ENCODE results near the gene REV1.

Gene REV1

DNA sequence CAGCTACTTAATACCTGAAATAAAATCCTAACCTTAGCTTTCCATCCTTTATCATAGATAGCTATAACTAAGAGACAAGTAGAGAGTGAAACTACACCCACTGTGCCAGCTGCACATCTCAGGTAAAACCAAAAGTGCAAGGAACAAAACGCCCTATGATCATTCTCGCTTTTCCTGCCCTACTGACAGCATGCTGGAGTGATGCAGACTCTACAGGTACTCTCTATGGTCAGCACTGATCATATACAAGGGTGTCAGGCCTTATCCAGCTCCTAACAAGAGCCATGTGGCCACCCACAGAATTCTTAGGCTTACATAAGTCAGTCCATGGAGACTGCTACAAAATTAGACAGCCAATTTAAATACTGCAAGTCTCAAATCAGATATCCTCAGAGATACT, 45.6 kb downstream of the REV1 start:
- DNase-seq: no peak

DNA sequence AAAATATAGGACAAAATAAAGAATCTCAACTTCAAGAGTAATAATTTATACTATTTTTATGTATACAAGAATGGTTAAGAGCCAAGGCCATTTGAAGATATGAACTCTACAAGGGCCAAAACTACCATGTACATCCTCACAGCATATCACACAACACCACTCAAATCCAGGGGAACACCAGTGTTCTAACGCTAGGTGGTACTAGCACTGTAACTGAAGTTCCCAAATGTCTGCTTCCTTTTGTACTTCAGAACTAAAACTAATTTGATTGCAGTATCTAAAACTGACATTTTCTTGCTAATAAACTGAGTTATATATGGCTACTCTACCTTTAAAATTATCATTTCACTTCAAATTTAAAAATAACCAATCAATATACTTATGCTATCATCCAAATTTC, 47.0 kb downstream of the REV1 start:
- no peak for DNase-seq

DNA sequence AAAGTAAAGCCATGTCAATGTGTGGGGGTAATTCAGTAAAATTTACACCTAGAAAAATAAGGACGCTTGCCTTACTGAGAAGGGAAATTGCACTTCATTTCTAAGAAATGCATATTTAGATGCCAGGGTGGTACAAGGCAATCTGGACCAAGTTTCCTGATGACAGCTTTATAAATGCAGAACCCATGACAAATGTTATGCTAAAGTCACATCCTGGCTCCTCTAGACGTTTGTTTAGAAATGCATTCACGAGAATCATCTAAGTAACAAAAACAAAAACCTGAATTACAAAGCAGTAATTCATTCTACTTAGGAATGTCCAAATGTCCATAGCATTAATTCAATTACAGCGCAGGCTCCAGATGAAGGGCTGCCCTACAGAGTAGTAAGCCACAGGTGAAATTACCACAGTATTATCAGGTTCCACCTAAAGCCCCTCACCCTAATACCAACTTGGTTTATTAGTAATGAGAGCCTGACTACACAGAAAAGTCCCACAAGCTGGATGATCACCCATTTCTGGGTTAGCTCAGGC, 49.8 kb downstream of the REV1 start:
- no peak for DNase-seq

DNA sequence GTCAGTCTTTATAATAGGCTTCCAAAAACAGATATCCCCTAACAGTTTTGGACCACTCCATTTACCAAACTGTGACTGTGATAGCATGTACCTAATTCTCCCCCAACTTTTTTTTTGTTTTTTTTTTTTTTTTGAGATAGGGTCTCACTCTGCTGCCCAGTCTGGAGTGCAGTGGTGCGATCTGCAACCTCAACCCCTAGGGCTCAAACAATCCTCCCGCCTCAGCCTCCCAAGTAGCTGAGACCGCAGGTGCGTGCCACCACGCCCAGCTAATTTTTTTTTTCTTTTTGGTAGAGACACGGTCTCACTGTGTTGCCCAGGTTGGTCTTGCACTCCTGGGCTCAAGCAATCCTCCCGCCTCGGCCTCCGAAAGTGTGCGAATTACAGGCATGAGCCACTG, 52.9 kb downstream of the REV1 start:
- no peak for DNase-seq

DNA sequence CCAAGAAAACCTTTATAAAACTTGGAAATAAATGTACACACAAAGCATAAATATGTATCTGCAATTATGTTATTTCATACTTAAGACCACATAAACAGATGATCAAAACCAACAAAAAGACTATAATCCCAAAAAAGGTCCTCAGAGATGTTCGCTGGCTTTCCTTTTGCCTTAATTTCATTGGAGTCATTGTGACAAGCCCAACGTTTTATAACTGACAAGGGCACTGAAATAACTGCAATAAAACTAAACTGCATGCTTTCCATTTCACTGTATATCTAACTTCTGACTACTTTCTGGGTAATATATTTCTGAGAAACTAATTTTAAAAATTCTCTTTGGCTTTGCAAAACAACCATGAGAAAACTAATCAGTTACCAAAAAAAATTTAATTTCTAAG, 56.5 kb downstream of the REV1 start:
- DNase-seq: no peak

DNA sequence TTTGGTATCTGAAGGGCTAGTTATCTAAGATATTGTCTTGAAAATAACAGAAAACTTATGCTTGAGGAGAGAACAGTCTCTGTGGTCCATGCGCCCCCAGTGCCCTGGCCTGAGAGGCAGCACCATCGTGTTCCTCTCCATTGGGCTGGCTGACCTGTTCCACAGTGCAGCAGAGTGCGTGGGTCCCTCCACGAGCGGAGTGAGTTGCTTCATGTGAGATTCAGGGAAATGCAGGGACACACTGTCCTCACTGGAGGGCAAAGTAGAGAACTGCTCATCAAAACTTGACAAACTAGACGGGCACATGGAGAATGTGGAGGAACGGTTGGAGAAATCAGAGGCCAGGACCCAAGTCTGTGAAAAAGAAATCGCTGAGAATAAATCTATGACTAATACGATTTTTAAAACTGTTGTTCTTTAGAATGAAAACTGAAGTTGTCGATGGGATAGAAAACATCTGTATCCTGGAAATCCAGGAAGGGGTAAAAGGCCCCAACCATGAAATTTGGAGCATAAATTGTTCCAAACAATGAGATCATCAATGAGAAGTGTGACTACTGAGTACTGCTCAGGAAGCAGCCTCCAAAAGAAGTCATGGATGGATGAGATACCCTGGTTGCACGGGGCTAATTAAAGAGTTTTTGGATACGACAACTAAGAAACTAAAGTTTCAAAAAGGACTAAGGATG, 58.1 kb downstream of the REV1 start:
- DNase-seq: no peak

DNA sequence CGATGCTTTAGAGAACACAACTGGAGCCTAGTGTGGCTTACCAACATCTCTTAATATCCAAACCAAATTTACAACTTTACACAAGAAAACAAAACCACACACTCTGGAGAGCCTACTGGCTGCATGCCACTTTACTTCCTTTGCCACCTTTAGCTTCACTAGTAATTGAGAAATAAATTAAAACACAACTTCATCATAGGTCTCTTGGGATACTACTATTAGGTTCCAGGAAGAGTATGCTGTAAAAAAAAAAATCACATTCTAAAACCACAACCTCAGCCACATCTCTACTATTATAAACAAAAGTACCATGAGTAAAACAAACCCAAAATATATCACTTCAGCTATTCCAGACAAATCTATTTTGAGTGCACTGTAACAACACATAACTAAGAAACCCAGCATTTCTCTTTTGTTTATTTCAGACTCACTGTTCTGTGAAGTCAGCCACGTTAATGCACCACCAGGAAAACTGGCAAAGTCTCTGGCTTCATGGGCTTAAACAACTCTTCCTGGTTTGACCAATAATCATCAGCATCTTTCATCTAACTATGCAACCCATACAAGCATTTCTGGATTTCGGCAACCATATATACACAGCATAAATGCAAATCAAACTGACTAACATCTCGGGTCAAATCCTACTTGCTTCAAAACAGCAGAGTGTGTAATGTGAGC, 59.1 kb downstream of the REV1 start:
- no peak for DNase-seq

DNA sequence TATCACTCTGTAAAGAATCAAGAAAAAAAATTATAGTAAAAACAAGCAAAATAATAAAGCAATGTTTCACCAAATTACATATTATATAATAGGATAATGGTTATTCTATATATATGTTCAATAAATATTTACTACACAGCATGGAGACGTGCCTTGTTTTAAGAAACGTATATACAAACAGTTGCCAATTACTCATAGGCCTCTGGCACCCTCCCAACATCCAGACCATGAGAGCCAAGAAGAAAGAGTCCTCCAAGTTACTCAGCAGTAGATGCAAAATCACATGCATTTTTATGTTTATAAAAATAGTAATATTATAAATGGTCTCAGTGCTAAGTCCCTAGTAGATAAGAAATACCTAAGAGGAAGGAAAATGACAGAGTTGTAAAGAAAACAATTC, 64.8 kb downstream of the REV1 start:
- DNase-seq: no peak

DNA sequence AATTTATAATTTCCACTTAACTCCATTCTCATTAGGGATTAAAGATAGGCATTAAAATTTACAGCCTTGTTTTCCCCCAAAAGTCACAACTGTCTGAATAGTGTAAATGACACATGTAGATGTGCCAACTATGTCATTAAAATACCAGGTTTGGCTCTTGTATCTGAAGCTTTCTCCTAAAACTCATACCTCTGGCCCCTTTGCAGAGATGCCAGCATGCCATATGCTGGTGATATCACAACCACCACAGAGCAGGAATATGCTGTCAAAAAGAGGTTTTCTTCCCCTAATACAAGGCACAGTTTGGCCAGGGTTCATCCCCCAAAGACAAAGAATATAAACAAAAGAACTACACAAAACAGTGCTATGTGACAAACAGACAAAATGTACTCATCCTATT, 65.4 kb downstream of the REV1 start:
- DNase-seq: no peak

DNA sequence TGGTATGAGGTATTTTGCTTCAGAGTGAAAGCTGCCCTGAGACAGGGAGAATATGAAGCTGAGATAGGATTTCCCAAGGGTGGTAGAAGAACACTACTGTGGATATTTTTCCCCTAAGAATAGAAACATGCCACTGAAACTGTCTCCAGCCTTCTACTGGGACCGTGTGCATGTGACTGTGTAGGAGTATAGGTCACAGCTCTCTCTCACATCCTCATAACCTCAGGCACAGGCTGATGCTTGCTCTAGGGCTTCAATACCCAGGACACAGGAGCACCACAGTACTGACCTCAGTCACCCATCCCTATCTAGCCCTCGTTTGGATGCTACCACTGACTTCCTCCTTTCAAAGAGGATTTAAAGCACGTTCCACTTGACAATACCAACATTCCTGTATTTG, 67.2 kb downstream of the REV1 start:
- no peak for DNase-seq

DNA sequence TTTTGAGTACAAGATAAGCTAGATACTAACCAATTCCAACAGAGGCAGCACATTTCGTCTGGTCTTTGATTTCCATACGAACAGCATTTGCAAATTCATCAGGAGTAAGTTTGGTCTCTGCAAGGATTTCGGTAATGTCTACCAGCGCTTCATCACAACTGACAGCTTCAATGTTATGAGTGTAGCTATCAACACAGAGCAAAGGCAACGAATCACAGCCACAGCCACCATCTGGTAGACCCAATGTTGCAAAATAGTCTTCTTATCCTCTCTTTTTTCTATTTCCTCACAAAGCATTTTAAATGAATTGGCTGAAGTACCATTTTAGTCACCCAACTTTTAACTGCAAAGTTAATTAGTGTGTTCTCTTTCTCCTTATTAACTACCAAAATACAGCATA, 68.3 kb downstream of the REV1 start:
- DNase-seq: no peak

DNA sequence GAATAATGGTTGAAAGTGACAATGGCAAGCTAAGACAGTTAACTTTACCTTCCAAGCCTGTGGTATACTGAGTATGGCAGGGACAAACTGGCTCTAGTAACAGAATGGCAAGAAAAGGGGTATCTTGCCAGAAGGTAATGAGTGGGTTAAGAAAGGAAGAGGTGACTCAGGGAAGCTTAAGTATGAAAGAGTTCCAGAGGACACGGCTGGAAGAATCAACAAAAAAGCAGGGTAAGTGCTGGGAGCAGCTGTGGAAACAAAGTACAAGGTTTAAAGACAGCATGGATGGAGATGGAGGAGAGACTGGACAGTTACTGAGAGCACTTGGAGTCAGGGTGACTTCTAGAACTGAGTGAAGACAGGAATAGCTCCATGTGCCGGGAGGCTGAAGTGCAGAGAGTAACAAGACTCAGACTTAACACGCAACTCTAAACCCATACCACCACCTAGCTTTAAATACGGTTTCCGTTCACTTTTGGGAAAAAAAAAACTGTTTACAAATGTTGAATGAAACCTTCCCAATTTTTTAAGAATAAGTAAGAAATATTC, 69.0 kb downstream of the REV1 start:
- no peak for DNase-seq

DNA sequence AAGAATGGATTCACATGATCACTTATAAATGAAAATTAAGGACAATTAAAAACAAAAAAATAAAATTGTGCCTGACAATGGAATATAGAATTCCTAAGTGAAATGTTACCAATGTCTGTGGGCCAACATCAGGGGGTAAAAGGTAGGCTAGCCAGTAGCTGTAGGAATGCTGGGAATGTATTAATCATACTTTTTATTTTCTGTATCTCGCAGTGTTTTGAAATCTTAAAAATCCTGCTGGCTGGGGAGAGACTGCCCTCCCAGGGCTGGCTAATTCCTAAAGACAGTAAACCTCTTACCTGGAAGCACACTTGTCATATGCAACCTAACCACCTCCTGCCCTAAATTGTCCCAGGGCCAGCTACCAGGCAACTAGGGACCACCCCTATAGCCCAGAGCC, 69.8 kb downstream of the REV1 start:
- no peak for DNase-seq

DNA sequence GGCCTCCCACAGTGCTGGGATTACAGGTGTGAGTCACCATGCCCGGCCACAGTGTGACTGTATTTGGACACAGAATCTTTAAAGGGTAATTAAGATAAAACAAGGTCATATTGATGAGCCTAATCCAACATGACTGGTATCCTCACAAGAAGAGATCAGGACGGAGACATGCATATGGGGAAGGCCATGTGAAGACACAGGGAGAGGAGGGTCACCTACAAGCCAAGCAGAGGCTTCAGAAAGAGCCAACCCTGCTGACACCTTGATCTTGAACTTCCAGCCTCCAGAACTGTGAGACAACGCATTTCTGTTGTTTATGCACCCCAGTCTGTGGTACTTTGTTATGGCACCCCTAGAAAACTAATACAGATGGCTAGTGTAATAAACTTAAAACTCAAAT, 72.4 kb downstream of the REV1 start:
- DNase-seq: no peak

DNA sequence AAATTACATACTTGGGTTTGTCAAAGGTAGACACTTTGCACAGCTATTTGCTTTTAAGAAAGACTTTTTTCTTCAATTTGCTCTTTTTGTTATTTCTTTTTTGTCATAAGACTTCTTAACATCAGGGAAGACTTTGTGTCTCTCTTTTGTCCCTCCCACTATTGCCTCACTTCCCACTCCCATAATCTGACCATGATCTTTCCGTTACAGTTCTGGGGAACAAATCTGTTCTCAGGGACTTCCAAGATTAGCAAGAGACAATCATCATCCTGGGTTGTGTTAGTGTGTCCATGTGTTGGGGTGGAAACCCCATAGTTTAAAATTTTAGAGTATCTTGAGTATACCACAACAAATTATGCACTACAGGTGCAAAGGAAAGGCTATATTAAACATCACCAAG, 75.3 kb downstream of the REV1 start:
- DNase-seq: no peak

DNA sequence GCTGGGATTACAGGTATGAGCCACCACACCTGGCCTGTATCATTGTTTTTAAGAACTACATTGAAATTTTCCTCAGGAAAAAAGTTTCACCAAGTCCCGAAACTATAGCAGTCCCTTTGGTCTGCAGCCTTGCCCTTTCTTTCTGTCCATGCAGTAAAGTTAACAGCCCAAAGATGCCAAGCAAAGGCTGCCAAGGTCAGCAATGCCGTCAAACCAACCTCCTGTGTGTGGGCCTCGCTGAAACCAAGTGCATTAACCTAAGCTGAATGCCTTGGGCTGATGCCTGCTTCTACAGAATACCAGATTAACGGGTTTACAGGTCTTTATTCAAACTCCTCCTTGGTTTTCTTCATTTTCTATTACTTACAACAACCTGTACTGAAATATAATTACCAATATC, 79.5 kb downstream of the REV1 start:
- DNase-seq: no peak

DNA sequence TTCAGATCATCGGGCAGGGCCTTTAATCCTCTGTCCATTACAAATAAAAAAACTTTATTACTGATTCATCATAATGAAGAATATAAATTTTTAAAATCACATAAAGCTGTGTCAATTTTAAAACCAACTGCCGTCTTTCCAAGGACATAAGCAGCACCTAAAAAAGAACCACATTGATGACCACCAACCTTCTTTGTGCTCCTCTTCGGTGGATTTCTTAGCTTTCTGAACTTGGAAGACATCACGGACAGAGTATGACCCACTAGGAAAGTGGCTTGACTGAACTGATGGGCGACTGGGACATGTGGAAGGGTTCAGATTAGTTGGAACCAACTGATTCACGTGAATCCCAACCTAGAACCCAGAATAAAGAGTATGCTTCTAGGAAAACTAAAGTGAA, 83.7 kb downstream of the REV1 start:
- DNase-seq: no peak

DNA sequence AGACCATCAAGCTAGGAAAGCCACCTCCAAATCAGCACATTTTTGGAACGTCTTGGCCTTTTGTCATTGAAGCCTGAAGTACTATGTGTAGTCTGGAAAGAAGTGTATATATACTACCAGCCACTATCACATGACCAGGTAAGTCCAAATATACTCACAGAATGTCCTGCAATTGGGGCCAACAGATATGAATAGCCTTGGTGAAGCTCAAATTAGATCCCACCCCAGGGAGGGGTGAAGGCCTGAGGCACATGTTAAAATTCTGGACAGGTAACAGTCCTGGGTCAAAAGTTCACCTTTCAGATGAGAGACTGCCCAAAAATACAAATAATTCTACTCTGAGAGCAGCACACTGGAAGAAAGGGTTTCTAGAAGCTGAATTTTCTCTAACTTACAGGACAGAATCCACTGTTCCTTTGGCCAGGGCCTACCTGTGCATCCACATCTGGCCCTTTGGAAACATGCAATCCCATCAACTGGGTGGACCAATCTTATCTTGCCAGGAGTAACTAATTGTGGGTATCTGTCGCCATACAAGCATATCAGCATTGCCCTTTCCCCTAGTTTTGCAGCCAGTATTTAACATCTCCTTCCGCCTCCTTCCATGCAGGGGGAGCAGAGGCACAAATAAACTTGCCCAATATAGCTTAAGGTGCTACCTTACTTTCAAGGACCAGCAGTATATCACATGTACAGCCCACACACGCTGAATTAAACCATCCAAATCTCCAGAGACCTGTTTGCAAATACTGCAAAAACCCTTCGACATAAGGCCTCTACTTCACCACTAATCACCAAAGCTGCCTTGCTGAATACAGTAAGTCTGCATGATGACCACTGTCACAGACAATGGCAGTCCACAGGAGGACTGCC, 84.8 kb downstream of the REV1 start:
- no peak for DNase-seq

DNA sequence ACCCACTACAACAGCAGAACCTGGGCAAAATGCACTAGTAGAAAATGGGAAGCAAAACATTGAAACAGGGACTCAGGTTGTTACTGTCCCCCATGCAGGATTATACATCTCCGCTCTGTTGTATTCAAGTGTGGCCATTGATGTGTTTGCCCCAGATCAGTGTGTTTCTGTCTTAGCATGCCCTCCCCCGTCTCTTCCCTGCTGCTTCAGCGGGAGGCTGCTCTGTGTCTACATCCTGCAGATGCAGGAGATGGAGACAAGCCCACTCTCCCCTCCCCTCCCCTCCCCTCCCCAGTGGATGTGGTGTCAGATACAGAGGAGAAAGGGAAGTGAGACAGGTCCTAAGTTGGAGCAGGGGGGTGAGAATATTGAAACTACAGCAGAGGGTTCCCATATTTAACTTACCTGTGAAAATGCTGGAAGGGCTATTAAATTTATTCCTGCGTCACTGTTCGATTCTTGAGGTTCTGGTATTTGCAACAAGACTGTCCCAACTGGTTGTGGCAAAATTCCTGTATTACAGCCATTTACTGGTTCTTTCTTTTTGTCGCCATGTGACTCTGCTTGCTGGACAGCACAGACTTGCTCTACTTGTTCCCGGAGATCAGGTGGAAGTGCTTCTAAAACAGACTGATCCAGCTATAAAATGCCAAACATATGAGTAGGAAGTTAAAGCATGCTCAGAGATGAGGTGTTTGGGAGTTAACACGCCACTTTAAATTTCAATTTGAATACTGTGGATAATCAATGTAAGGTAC, 85.6 kb downstream of the REV1 start:
- no peak for DNase-seq

DNA sequence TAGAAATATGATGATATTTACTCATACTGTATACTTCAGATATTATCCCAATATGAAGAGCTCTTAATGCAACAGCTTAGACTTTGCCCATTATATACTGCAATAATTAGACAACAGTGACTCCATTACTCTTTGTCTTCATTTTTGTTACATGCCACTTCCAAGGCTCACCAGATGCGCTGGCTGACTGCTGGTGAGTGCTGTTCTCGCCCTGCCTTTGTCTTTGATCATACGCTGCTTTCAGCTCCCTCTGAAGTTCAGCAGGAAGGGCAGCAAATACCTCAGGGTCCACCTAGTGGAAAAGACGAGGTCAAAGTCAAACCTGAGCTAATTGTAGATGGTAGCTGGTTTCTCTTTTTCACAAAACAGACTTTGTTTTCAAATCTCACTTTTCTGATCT, 86.3 kb downstream of the REV1 start:
- no peak for DNase-seq

DNA sequence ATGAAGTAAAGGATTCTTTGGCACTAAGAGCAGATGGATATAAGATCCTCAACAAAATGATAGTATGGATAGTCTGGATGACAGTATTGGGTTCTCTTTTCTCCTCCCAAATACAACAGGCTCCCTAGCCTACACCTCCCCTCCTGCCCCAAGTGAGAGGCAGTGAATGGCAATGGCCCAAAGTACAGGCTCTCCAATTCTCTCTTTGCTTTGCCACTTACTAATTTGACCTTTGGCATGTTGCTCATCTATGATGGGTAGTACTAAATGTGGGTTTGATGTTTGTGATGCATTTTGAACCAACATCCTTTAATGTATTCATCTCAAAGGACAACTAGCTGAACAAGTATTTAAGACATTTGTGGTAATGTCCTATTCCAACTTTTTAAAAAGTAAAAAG, 86.7 kb downstream of the REV1 start:
- no peak for DNase-seq

DNA sequence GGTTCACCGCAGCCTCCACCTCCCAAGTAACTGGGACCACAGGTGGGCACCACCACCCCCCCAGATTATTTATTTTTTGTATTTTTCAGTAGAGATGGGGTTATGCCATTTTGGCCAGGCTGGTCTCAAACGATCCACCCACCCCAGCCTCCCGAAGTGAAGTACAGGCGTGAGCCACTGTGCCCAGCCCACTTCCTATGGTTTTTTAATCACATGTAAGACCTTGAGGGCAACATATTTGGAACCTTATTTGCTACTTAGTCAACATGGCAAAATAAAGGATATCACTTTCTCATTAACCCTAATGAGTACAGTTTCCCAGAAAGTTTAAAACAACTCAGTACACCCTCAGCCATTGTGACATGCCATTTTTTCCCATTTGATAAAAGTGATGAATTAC, 88.0 kb downstream of the REV1 start:
- DNase-seq: no peak

DNA sequence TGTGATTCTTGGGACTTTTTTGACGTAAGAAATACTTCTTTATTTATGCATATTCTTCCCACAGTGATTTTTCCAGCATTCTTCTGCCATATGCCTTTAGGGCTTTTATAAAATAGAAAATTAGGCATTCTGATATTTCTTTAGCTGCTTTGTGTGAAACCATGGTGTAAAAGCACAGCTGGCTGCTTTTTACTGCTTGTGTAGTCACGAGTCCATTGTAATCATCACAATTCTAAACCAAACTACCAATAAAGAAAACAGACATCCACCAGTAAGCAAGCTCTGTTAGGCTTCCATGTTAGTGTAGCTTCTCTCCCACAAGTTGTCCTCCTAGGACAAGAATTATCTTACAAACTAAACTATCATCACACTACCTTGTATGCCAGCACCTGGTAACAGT, 90.0 kb downstream of the REV1 start:
- DNase-seq: no peak

Data from NCI-H82 (cell line).